Coronary artery (tissue), 2 donors: ENCODE measurements around the gene M6PR.
"Not testable (repeated sequence)": the region's sequence is repeated elsewhere in the genome, so short reads cannot be mapped to it uniquely, and the experiment has no call there.

Source experiments
- DNase-seq: peaks from one replicate; pipeline ENCODE4 v3.0.0-alpha.2; 2017; ENCODE audit warnings: low spot score
- H3K27ac ChIP-seq, 2 donors: fragments of 200-600 bp; sonication (generic); one replicate each; pipeline ENCODE4 v1.5.1; 2016 to 2019
- H3K4me3 ChIP-seq: fragments of 200-600 bp; sonication (generic); 2 replicates; pipeline ENCODE4 v1.5.1; 2016; ENCODE audit warnings: mild to moderate bottlenecking, moderate library complexity
- TF ChIP-seq, protein P1 (sequence below): fragments of 200-600 bp; sonication (generic); IDR thresholded peaks from one replicate; pipeline ENCODE4 v1.5.1; 2019; ENCODE audit warnings: antibody characterized with exemption

The M6PR gene

DNA sequence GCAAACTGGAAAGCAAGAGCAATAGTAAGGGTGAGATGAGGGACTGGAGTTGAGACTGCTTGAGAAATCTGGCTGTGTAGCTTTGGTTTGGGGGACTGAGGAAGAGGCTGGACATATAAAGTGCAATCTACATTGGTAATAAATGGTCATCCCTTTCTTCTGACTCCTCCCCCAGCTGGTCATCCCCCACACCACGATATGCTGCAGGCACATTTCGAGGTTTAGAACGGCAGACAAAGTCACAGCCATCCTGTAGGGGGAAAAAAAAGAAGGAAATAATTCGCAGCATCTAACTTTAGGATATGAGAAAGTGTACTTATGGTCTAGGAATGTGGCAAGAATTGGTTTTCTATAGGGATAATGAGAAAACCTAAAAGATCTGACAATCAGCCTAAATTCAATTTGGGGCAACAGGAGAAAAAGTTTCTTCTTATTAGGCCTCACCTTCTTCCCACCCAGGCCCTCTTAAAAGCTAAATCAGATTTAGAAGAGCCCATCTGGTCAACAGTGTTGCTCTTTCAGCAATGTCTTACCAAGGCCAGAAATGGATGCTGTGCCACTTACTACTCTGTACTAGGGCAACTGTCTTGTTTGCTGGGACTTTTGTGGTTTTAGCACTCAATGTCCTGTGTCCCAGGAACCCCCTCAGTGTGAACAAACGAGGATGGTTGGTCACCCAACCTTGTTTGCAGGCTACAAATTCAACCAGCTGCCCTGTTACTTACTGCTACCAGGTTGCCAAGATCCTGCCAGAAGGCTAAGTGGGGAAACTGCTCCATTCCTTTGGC, 7.6 kb downstream of the M6PR start:
- no peak for DNase-seq
- no peak overlapping the region for H3K4me3 ChIP-seq
- no peak overlapping the region for H3K27ac ChIP-seq
- TF ChIP-seq, protein P1, sequence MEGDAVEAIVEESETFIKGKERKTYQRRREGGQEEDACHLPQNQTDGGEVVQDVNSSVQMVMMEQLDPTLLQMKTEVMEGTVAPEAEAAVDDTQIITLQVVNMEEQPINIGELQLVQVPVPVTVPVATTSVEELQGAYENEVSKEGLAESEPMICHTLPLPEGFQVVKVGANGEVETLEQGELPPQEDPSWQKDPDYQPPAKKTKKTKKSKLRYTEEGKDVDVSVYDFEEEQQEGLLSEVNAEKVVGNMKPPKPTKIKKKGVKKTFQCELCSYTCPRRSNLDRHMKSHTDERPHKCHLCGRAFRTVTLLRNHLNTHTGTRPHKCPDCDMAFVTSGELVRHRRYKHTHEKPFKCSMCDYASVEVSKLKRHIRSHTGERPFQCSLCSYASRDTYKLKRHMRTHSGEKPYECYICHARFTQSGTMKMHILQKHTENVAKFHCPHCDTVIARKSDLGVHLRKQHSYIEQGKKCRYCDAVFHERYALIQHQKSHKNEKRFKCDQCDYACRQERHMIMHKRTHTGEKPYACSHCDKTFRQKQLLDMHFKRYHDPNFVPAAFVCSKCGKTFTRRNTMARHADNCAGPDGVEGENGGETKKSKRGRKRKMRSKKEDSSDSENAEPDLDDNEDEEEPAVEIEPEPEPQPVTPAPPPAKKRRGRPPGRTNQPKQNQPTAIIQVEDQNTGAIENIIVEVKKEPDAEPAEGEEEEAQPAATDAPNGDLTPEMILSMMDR = no peak

DNA sequence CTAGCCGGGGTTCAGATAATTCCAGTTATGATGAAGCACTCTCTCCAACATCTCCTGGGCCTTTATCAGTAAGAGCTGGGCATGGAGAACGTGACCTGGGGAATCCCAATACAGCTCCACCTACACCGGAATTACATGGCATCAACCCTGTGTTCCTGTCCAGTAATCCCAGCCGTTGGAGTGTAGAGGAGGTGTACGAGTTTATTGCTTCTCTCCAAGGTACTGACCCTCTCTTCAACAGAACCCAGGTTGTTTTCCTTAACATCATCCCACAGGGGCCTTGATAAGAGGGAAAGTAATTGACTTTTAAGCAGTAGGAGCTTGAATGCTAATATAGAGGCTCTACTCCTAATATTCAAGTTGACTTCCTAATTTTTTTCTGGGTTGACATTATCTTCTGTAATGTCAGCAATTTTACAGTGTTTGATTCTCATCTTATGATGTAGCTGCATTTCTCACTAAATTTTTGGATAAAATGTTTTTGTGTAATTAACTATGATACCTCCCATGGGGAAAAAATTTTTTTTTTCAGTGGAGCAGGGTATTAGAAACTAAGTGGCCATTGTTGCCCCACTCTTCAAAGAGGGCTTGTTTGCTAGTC, 11.5 kb downstream of the M6PR start:
- H3K27ac ChIP-seq, DNase-seq, H3K4me3 ChIP-seq: not testable (repeated sequence)

DNA sequence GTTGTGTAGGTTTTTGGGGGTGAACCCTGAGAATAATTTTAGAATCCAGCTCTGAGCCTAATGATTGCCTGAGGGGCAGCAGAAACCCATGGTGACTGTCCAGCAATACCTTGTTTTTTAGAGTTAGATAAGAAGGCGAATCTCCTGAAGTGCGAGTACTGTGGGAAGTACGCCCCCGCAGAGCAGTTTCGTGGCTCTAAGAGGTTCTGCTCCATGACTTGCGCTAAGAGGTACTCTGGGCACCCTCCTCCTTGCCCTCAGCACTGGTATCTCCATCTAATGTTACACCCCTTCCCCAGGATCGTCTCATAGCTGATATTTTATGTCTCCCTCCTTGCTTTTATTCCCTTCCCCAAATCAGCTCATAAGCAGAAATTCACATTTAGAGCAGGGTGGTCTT, 12.7 kb downstream of the M6PR start:
- H3K27ac ChIP-seq = no peak overlapping the region
- TF ChIP-seq, protein P1 = no peak

DNA sequence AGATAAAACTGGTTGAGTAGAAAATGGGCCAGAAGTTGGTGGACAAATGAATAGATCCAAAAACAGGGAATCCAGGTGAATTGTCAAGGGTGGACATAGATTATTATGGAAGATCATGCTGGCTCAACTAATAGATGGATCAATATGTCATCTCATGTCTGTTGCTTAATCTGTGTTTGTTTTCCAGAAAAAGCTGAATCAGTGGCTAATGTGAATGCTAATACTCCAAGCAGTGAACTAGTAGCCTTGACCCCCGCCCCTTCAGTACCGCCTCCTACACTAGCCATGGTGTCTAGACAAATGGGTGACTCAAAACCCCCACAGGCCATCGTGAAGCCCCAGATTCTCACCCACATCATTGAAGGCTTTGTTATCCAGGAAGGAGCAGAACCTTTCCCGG, 15.4 kb downstream of the M6PR start:
- not testable (repeated sequence) for DNase-seq, H3K27ac ChIP-seq, H3K4me3 ChIP-seq

More for the DNA sequence above, 12.7 kb downstream of the M6PR start:
- no peak for DNase-seq
- H3K4me3 ChIP-seq = no peak overlapping the region

DNA sequence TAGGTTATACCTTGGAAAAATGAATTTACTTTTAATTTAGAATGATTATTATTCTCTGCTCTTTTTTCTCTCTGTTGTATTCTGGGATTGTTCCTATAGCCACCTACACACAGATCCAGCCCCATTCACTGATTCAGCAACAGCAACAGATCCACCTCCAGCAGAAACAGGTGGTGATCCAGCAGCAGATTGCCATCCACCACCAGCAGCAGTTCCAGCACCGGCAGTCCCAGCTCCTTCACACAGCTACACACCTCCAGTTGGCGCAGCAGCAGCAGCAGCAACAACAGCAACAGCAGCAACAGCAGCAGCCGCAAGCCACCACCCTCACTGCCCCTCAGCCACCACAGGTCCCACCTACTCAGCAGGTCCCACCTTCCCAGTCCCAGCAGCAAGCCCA, 17.0 kb downstream of the M6PR start:
- H3K4me3 ChIP-seq, H3K27ac ChIP-seq, DNase-seq: not testable (repeated sequence)

DNA sequence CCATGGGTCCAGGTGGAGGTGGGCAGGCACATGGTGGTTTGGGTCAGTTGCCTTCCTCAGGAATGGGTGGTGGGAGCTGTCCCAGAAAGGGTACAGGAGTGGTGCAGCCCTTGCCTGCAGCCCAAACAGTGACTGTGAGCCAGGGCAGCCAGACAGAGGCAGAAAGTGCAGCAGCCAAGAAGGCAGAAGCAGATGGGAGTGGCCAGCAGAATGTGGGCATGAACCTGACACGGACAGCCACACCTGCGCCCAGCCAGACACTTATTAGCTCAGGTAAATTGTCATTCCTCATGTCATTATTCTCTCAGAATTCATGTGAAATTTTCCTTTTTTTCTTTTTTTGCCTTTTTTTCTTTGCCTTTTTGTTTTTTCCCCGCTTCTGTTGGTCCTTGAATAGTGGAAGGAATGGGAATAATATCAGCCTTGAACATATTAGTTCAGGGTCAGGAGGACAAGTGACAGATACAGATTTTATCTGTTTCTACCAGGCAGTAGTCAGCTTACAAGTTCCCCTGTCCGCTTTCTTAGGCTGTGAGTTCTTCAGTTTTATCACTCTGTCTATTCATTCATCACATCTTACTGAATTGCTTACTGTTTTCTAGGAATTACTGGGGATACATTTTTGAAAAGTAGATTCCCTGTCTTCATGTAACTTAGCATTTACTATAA, 18.7 kb downstream of the M6PR start:
- not testable (repeated sequence) for H3K27ac ChIP-seq, DNase-seq, H3K4me3 ChIP-seq

DNA sequence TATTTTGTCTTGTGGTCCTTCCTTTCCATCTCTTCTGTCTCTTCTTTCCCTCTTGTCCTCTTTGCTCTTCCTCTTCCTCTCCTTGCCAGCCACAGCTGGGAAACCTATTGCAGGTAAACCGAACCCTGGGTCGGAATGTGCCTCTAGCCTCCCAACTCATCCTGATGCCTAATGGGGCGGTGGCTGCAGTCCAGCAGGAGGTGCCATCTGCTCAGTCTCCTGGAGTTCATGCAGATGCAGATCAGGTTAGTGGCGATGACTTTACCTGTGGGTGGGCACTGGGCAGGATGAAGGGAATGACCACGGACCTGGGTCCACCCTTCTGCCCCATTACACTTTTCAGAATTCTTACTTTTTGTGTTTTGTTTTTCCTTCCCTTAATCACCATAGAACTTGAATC, 26.9 kb downstream of the M6PR start:
- no peak overlapping the region for H3K27ac ChIP-seq
- TF ChIP-seq, protein P1 = no peak
- no peak overlapping the region for H3K4me3 ChIP-seq
- DNase-seq = no peak

DNA sequence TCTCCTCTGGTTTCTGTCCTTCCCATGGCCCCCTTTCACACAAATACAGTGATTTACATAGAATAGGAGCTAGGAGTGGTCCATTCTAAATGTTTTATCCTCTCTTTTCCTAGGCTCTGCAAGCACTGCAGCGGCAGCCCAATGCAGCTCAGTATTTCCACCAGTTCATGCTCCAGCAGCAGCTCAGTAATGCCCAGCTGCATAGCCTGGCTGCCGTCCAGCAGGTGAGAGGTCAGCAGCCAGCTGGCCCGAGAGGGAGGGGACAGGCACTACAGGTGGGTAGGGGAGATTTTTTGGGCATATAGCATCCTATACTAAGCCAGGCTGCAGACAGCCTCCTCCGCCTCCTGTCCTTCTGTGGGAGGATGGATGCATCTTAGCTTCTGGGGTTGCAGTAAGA, 29.8 kb downstream of the M6PR start:
- not testable (repeated sequence) for H3K4me3 ChIP-seq, H3K27ac ChIP-seq, DNase-seq

DNA sequence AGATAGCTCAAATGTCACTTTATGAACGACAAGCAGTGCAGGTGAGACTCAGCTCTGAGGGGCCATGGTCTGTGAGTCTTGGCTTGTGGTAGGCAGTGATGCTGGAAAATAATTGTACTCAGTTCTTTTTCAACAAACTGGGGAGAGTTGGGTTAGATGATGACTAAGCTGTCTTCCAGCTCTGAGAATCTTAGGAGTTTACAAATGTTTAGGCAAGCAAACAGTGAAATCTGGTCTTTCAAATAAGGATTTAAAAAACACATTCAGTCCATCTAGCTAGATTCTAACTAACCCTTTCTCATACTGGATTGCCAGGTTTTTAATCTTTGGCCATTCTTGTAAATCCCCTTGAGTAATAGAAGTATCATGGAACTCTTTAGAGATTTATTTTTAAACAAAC, 31.7 kb downstream of the M6PR start:
- H3K27ac ChIP-seq = no peak overlapping the region
- DNase-seq = no peak
- TF ChIP-seq, protein P1 = no peak

More for the DNA sequence above, 31.7 kb downstream of the M6PR start:
- no peak overlapping the region for H3K4me3 ChIP-seq
